ENCODE results near the gene SPRR2G. TPM values are rescaled to one million over a fixed set of nuclear protein-coding genes. Genes with fewer than 3 reads are reported as not detected.

SPRR2G gene
- total RNA-seq, 1 donor from 2014 or later: not detected

Other genes with a start within 250 kb of the SPRR2G start
- gene IVL, start 242.3 kb downstream of the SPRR2G start, total RNA-seq: not detected in 2 replicates
- not detected in 2 replicates for gene SPRR5, start 203.7 kb downstream of the SPRR2G start, total RNA-seq
- gene SPRR4, start 180.2 kb downstream of the SPRR2G start, total RNA-seq: not detected in 2 replicates
- gene SPRR1A, start 166.8 kb downstream of the SPRR2G start, total RNA-seq: not detected in 2 replicates
- not detected in 2 replicates for gene SPRR3, start 149.1 kb downstream of the SPRR2G start, total RNA-seq
- gene SPRR1B, start 119.7 kb downstream of the SPRR2G start, total RNA-seq: not detected in 2 replicates
- not detected in 2 replicates for gene SPRR2D, start 109.8 kb downstream of the SPRR2G start, total RNA-seq
- not detected in 2 replicates for gene SPRR2A, start 93.4 kb downstream of the SPRR2G start, total RNA-seq
- not detected in 2 replicates for gene SPRR2B, start 79.3 kb downstream of the SPRR2G start, total RNA-seq
- gene SPRR2E, start 56.4 kb downstream of the SPRR2G start, total RNA-seq: not detected in 2 replicates
- not detected in 2 replicates for gene SPRR2F, start 37.4 kb downstream of the SPRR2G start, total RNA-seq
- gene LELP1, start 52.5 kb upstream of the SPRR2G start, total RNA-seq: not detected in 2 replicates
- gene PRR9, start 66.7 kb upstream of the SPRR2G start, total RNA-seq: not detected in 2 replicates
- not detected in 2 replicates for gene LORICRIN, start 108.8 kb upstream of the SPRR2G start, total RNA-seq
- gene PGLYRP3, start 162.1 kb upstream of the SPRR2G start, total RNA-seq: not detected in 2 replicates
- gene PGLYRP4, start 198.0 kb upstream of the SPRR2G start, total RNA-seq: not detected in 2 replicates
- not detected in 2 replicates for gene S100A9, start 207.0 kb upstream of the SPRR2G start, total RNA-seq
- gene S100A12, start 224.7 kb upstream of the SPRR2G start, total RNA-seq: not detected in 2 replicates
- not detected in 2 replicates for gene S100A8, start 240.2 kb upstream of the SPRR2G start, total RNA-seq

All from activated CD4-positive, alpha-beta T cell treated with anti-CD3 and anti-CD28 coated beads, Interleukin-2, amount 10 ng/mL, durations not matched to agents 24 days and 14 days (primary cell).